Stimulated activated CD8-positive, alpha-beta memory T cell treated with anti-CD3 and anti-CD28 coated beads, Interleukin-12 subunit alpha, Interleukin-12 subunit beta, amount 100 ng/mL, for 1 hour (primary cell): ENCODE data around the gene CD70.
"Not testable (repeated sequence)": the region's sequence is repeated elsewhere in the genome, so short reads cannot be mapped to it uniquely, and the experiment has no call there.

Experiments used
- DNase-seq: peaks from one replicate; pipeline ENCODE4 v3.0.0-alpha.2; 2020; ENCODE audit warnings: low read depth

Gene CD70

GRCh38 chr19:6590827-6591319 is at the start of gene CD70:
Gene CD70 (minus strand): TSS chr19:6591150. CDS start chr19:6591002, 148 bp downstream.
- DNase-seq, result no peak

DNA sequence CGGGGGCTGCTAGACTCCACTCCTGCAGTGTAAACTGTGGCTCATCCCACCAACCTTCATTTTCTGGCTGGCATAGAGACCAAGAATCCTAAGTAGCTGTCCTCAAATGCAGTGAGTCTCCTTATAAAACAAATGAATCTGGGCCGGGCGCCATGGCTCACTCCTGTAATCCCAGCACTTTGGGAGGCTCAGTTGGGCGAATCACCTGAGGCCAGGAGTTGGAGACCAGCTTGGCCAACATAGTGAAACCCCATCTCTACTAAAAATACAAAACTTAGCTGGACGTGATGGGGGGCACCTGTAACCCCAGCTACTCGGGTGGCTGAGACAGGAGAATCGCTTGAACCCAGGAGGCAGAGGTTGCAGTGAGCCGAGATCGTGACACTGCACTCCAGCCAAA is 49.4 kb upstream of the CD70 start:
- DNase-seq, result not testable (repeated sequence)

GRCh38 chr19:6639439-6639838 is 48.5 kb upstream of the CD70 start:
- DNase-seq, result no peak

DNA sequence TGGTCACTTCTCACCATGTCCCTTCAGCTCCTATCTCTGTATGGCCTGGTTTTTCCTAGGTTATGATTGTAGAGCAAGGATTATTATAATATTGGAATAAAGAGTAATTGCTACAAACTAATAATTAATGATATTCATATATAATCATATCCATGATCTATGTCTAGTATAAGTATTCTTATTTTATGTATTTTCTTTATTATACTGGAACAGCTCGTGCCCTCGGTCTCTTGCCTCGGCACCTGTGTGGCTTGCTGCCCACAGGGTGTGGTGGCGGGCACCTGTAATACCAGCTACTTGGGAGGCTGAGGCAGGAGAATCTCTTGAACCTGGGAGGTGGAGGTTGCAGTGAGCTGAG is 42.5 kb upstream of the CD70 start:
- not testable (repeated sequence) for DNase-seq

DNA sequence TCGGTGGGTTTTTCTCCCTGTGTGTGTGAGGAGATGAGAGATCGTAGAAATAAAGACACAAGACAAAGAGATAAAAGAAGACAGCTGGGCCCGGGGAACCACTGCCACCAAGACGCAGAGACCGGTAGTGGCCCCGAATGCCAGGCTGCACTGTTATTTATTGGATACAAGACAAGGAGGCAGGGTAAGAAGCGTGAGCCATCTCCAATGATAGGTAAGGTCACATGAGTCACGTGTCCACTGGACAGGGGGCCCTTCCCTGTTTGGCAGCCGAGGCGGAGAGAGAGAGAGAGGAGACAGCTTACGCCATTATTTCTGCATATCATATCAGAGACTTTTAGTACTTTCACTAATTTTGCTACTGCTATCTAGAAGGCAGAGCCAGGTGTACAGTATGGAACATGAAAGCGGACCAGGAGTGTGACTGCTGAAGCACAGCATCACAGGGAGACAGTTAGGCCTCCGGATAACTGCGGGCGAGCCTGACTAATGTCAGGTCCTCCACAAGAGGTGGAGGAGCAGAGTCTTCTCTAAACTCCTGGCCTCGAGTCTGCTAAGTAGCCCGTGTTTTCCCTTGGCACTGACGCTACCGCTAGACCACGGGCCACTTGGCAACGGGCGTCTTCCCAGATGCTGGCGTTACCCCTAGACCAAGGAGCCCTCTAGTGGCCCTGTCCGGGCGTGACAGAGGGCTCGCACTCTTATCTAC is 42.0 kb upstream of the CD70 start:
- not testable (repeated sequence) for DNase-seq

DNA sequence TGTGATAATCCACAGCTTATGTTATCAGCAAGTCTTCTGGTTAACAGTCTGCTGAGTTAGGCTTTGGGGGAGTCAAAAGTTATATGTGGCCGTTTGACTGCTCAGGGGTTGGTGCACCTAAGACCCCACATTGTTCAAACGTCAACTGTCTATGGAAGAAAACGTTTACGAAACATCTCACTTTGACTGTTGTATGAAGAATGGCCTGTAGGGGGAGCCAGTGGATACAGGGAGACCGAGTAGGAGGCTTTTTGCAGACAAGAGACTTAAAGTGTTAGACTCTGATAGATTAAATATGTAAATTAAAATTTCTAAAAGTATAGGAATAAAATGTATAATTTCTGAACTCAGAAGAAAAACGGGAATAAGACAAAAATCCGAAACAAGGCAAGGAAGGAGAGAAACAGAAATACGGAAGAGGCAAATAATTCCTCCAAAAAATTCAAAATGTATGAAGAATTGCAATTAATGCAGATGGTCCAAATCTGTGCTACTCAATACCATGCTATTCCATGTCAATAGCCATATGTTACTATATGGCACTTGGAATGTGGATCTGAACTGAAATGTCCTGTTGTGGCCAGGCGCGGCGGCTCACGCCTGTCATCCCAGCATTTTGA is 41.2 kb upstream of the CD70 start:
- peak; percentile 81 for DNase-seq

DNA sequence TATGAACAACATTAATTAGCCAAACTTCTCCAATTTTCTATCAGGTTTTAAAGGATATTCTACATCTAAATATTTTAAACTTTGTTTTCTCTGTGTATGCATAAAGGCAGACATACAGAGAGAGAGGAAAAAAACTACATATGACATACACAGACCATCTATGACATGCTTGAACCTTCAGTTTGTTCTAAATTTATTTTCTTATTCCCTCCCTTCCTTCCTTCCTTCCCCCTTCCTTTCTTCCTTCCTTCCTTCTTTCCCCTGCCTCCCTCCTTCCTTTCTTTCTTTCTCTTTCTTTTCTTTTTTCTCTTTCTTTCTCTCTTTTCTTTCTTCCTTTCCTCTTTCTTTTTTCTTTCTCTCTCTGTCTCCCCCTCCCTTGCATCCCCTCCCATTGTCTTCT is 35.8 kb upstream of the CD70 start:
- DNase-seq, result no peak

DNA sequence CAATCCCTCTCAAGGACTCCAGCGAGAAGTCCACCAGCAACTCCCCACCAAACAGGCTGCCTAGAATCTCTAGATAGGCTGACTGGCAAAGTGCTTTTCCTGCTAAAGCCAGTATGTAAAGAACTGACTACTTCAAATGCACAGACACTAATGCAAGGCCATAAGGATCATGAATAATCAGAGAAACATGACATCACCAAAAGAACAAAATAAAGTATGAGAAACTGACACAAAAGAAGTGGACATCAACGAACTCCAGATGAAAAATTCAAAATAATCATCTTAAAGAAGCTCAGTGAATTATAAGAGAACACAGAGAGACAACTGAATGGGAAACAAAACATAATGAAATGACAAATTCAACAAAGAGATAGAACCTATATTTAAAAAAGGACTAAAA is 26.4 kb upstream of the CD70 start:
- no peak for DNase-seq

- no peak for DNase-seq
Observed at GRCh38 chr19:6616011-6616410, 25.1 kb upstream of the CD70 start.

- DNase-seq, result no peak
Observed at GRCh38 chr19:6613711-6614110, 22.8 kb upstream of the CD70 start.

GRCh38 chr19:6610934-6611852 is 20.2 kb upstream of the CD70 start:
- no peak for DNase-seq

- no peak for DNase-seq
Observed at GRCh38 chr19:6608940-6609339, 18.0 kb upstream of the CD70 start.

DNA sequence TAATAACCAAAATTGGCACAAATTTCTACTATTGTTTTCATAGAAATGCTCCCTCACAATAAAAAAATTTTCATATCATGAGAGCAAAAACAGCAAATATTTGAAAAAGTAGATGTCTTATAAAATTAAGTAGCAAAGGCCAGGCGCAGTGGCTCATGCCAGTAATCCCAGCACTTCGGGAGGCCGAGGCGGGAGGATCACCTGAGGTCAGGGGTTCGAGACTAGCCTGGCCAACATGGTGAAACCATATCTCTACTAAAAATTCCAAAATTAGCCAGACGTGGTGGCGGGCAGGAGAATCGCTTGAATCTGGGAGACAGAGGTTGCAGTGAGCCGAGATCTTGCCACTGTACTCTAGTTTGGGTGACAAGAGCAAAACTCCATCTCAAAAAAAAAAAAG is 17.2 kb upstream of the CD70 start:
- DNase-seq, result not testable (repeated sequence)

DNA sequence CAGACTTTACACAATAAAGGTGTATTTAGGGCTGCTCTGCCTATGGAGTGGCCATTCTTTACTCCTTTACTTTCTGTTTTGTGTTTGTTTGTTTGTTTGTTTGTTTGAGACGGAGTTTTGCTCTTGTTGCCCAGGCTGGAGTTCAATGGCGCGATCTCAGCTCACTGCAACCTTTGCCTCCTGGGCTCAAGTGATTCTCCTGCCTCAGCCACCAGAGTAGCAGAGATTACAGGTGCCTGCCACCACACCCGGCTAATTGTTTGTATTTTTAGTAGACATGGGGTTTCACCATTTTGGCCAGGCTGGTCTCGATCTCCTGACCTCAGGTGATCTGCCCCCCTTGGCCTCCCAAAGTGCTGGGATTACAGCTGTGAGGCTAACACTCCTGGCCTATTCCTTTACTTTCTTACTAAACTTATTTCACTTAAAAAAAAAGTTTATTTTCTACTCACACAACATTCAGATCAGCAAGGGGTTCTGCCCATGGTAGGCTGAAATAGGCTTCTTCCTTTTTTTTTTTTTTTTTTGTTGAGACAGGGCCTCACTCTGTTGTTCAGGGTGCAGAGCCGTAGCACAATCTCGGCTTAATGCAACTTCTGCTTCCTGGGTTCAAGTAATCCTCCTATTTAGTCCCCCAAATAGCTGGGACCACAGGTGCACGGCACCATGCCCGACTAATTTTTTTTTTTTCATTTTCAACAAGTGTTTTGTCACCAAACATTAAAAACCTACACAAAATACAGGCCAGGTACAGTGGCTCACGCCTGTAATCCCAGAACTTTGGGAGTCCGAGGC is 15.5 kb upstream of the CD70 start:
- not testable (repeated sequence) for DNase-seq

GRCh38 chr19:6604906-6605305 is 14.0 kb upstream of the CD70 start:
- no peak for DNase-seq

DNA sequence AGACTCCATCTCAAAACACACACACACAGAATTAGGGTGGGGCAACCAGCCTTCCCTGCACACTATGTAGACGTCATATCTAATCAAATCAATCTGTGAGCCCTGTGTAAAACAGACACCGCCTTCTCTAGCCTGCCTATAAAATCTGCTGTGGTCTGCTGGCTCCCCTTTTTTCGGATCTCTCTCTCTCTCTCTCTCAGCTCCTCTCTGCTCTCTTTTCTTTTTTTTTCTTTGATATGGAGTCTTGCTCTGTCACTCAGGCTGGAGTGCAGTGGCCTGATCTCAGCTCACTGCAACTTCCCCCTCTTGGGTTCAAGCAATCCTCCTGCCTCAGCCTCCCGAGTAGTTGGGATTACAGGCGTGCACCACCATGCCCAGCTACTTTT is 11.8 kb upstream of the CD70 start:
- no peak for DNase-seq

DNA sequence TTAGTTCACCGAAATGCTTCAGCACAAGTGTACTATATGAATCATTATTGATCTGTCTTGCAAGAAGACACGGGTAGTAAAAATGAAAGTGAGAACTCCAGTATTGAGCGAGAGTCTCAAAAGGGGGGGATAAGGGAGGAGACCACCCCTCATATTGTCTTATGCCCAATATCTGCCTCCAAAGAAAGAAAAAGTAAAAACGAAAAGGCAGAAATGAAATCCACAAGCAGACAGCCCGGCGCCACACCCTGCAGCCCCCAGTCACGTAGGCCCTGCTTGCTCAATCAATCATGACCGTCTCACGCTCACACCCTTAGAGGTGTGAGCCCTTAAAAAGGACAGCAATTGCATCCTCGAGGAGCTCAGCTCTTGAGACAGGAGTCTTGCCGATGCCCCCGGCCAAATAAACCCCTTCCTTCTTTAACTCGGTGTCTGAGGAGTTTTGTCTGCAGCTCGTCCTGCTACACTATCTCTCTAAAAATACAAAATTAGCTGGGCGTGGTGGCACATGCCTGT is 10.6 kb upstream of the CD70 start:
- not testable (repeated sequence) for DNase-seq

DNA sequence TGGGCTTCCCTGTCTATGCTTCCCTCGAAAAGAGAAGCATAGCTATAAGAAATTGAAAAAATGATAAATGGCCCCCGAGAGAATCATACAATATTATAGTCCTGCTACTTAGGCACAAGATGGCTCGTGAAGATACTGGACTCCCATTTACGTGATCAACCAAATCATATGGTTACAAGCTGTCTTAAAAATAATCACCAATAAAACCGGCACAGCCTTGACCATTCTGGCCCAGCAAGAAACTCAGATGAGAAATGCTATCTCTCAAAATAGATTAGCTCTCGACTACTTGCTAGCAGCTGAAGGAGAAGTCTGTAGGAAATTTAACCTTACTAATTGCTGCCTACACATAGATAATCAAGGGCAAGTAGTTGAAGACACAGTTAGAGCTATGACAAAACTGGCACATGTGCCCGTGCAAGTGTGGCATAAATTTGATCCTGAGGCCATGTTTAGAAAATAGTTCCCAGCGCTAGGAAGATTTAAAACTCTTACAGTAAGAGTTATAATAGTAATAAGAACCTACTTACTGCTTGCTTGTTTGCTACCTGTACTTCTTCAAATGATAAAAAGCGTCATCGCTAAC is 10.1 kb upstream of the CD70 start:
- DNase-seq, result not testable (repeated sequence)

GRCh38 chr19:6599866-6600454 is 9.0 kb upstream of the CD70 start:
- no peak for DNase-seq

- not testable (repeated sequence) for DNase-seq
Observed at GRCh38 chr19:6598254-6598892, 7.4 kb upstream of the CD70 start.
